ENCODE measurements around the gene CCDC134.

Gene CCDC134

GRCh38 chr22:41787331-41787730 is 13.1 kb upstream of the CCDC134 start:
- DNase-seq (ENCODE audit: low read depth): no peak

GRCh38 chr22:41793871-41794270 is 6.6 kb upstream of the CCDC134 start:
- DNase-seq (ENCODE audit: low read depth): no peak

GRCh38 chr22:41798736-41799135 is 1.7 kb upstream of the CCDC134 start:
- no peak for DNase-seq (ENCODE audit: low read depth)

- no peak for DNase-seq (ENCODE audit: low read depth)
Observed at GRCh38 chr22:41799486-41800347, 762 bp upstream of the CCDC134 start.

GRCh38 chr22:41801147-41801819 is 804 bp downstream of the CCDC134 start:
- no peak for DNase-seq (ENCODE audit: low read depth)

GRCh38 chr22:41801886-41802285 is 1.4 kb downstream of the CCDC134 start:
- no peak for DNase-seq (ENCODE audit: low read depth)

- no peak for DNase-seq (ENCODE audit: low read depth)
Observed at GRCh38 chr22:41805639-41806038, 5.2 kb downstream of the CCDC134 start.

- no peak for DNase-seq (ENCODE audit: low read depth)
Observed at GRCh38 chr22:41808400-41808799, 7.9 kb downstream of the CCDC134 start.

GRCh38 chr22:41810022-41810421 is 9.5 kb downstream of the CCDC134 start:
- no peak for DNase-seq (ENCODE audit: low read depth)

GRCh38 chr22:41812805-41813545 is 12.5 kb downstream of the CCDC134 start:
- no peak for DNase-seq (ENCODE audit: low read depth)

- DNase-seq (ENCODE audit: low read depth): no peak
Observed at GRCh38 chr22:41813726-41814410, 13.4 kb downstream of the CCDC134 start.

GRCh38 chr22:41815716-41816115 is 15.2 kb downstream of the CCDC134 start:
- no peak for DNase-seq (ENCODE audit: low read depth)

GRCh38 chr22:41816241-41816640 is 15.8 kb downstream of the CCDC134 start:
- DNase-seq (ENCODE audit: low read depth): no peak

GRCh38 chr22:41816871-41817270 is 16.4 kb downstream of the CCDC134 start:
- no peak for DNase-seq (ENCODE audit: low read depth)

GRCh38 chr22:41818011-41818410 is 17.5 kb downstream of the CCDC134 start:
- DNase-seq (ENCODE audit: low read depth): no peak

GRCh38 chr22:41818596-41818995 is 18.1 kb downstream of the CCDC134 start:
- DNase-seq (ENCODE audit: low read depth): no peak

GRCh38 chr22:41819257-41819656 is 18.8 kb downstream of the CCDC134 start:
- no peak for DNase-seq (ENCODE audit: low read depth)

GRCh38 chr22:41820447-41820846 is 20.0 kb downstream of the CCDC134 start:
- DNase-seq (ENCODE audit: low read depth): no peak

- DNase-seq (ENCODE audit: low read depth): no peak
Observed at GRCh38 chr22:41821471-41822316, 21.2 kb downstream of the CCDC134 start.

- DNase-seq (ENCODE audit: low read depth): no peak
Observed at GRCh38 chr22:41822317-41823057, 22.0 kb downstream of the CCDC134 start.

All from GM04504 (cell line).